Smooth muscle cell of the brain vasculature (primary cell): ENCODE measurements around the gene GDF2.

Source experiments
- DNase-seq: peaks from one replicate; pipeline ENCODE4 v3.0.0-alpha.2; 2012; ENCODE audit warnings: low read depth, low spot score

Gene GDF2

DNA sequence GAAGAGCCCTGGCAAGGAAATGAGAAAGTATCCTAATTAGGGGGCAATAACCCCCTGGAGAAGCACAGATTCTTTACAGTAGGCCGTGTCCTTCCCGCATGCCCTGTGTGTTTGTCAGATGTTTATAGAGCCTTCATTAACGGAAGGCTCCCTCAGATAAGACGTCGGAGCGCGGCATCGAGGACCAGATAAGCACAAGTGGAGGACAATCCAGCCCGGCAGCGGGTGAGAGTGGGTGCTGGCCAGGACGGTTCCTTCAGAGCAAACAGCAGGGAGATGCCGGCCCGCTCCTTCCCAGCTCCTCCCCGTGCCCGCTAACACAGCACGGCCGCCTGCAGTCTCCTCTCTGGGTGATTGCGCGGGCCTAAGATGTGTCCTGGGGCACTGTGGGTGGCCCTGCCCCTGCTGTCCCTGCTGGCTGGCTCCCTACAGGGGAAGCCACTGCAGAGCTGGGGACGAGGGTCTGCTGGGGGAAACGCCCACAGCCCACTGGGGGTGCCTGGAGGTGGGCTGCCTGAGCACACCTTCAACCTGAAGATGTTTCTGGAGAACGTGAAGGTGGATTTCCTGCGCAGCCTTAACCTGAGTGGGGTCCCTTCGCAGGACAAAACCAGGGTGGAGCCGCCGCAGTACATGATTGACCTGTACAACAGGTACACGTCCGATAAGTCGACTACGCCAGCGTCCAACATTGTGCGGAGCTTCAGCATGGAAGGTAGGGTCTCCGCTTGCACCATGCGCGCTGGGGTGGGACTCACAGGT is at the start of gene GDF2:
Gene GDF2, plus strand, starts transcription at position 155 of the 762 bp plus-strand sequence. Its CDS starts 215 bp downstream, at position 370.
- DNase-seq: no peak

DNA sequence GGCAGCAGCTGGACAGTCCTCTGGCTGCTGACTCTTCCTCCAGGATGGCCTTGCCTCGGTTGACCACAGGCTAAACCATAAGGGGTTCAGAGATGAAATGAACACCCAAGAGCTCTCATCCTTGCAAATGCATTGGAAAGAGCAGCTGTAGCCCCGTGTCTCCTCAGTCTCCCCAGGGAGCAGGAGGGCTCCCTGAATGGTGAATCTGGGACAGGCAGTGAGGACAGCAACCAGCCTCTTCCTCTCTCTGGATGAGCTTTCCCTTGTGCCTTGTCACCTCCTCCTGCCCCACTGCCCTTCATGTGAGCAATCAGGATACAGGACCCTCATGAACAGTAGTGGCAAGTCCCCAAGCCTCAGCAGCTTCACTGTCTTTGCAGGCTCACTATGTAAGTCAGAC is 46.2 kb upstream of the GDF2 start:
- DNase-seq: no peak

DNA sequence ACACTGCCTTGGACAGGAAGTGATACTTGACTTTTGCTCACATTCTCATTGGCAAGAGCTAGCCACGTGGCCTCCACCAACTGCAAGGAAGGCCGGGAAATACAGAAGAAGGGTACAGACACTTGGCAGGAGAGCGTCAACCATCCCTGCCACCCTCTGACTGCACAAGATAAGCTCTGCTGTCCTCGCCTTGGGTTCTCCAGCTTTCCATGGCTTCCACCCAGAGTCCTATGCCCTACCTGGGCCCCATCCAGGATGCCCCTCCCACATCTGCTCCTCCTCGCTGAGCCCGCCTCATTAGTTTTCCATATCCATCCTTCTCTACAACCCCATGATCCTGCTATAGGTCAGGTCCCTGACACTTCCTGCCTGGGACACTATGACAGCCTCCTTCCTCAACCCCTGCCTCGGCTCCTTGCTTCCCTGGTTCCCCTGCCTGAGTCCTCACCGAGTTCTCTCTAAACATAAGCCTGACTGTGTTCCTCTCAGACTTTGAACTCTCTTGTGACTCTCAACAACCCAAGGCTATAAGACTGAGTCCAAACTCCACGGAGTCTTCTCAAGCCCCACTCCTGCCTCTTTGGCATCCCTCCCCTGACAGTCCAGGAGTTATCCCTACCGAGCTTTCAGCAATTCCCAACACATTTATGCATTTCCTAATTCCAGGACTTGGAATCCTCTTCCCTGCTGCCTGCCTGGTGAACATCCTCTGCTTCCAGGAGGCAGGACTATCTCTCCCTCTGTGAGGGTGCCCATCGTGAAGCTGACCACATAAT is 45.5 kb upstream of the GDF2 start:
- no peak for DNase-seq

DNA sequence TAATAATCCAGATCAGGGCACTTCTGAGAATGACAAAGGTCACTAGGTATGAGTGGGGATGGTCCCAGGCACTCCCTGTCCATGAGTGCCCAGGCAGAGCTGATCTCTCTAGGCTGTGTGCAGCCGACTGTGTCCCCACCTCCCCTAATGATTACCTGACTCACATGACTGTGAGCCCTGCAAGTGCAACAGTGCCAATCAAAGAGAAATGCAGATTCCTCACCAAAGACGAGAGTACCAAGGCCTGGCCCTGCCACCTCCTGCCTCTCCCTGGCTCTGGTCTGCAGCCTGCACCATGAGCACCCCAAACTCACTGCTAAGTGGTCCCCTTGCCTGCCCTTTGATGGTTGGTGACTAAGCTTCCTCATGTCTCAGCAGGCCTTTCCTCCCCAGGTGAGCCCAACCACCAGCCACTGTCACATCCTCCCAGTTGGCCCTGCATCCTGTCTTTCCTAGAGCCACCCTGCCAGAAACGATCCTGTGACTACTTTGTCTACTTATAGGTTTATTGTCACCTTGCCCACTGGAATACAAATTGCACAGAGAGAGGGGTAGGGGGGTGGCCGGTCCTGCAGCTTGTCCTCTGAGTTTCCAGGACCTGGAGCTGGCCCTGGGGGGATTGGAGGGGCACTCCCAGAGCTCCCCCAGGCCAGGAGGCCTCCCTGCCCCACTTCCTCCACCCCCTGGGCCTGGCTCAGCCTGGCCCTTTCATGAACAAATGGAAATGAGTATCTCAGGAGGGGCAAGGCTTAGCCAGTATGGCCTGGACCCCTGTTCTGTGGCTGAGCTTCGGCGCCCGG is 44.7 kb upstream of the GDF2 start:
- DNase-seq: no peak

DNA sequence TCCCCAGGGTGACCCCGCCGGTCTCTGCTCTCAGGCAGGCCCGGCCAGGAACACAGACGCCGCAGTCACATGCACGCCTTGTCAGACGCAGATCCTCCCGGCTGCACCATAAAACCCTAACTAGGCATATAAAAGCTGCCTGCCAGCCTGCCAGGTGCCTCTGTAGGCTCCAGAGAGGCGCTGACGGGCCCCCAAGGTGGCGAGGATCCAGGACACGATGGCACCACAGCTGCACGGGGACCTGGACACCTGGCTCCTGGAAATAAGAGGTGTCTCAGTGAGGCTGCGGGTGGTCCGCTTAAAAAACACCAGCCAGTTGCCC is 44.1 kb upstream of the GDF2 start:
- no peak for DNase-seq

DNA sequence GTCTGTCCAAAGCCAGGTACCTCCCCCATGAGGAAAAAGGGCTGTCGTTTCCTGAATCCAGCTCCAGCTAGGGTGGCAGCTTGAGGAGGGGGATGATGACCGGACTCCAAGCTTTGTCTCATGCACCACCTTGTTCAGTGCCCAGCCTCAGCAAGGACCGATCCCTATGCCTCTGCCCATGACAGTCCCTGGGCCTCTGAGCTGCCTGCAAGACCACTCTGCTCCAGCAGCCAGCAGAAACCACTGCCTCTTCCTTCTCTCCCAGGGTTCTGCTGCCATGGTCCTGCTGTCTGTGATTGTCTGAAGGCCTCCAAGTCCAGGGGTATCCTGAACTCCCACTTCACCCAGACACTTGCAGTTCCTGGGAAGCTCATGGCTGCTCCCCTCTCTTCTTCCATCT is 43.5 kb upstream of the GDF2 start:
- DNase-seq: no peak

DNA sequence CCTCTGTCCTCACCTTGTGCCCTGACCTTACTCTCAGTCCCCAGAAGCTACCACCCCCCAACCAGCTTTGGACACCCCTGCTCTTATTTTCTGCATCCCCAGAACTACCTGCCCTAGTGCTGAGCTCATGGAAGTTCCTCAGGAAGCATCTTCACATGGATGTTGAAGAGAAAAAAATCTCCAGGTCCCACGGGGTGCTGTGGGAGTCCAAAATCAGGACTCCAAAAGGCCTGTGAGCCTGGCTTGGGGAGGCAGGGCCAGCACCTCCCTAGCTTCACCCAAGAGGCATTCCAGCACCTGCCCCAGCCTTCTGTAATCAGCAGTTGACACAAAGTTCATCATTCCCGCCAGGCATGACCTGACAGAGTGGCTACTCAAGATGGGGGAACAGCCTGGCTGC is 43.0 kb upstream of the GDF2 start:
- no peak for DNase-seq

DNA sequence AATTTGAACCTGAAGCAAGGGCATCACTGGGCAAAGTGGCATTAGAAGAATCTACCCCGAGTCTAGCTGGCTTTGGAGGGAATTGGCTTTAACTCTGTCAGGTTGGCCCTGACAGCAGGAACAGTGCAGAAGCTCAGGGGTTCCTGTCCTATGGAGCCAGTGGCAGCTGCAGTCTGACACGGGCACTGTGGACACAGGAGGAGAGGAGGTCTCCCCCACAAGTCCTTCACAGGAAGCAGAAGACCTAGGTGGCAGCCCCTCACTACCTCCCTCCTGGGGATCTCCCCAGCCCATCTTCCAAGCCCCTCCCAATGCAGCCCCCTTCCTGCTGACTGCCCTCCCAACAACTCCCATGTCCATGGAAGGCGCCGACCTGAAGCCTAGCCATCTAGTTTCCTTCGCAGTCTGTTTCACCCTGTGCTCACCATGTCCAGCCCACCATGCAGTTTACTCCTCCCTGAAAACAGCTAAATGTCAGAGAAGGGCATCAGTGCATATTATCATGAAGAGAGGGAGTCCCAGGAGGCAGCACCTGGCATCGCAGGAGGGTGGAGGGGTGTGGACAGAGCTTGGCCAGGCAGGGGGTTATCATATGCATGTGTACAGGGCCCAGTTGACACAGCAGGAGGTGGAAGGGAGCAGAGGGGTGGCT is 40.1 kb upstream of the GDF2 start:
- DNase-seq: no peak

DNA sequence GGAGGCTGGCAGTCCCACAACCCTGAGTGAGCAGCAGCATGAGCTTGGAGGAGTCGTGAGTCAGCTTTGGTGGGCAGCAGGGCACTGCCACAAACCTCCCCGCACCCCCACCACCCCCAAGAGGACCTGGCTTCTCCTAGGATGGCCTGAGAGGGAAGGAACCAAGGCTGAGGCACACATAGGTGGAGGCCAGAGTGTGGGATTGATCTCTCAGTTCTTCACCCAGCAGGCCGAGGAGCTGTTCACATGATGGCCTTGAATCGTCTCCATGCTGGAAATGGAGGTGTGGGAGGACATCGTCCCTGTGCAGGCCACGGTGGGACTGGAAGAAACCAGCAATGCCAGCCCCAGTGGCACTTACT is 39.6 kb upstream of the GDF2 start:
- no peak for DNase-seq

DNA sequence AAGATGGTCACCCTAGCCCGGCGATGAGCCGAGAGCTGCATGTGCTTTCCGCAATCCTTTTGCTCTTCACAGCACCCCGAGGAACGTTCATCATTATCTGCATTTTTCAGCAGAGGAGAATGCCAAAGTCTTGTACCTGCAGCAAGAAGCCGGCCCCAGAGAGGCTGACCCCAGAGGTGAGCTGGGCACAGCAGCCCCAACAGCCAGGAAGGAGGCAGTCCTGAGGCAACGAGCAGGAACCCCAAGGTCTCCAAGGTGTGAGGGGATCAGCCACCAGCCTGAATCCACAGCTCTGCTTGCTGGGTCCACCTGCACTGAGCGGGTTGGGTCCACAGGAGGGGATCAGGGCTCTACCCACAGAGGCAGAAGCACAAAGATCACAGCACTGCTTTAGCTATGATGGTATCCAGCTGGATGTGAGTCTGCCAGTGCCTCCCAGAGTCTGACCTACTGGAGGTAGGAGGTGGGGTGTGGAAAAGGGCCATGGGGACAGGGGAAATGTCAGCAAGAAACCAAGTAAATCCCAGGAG is 39.1 kb upstream of the GDF2 start:
- no peak for DNase-seq

DNA sequence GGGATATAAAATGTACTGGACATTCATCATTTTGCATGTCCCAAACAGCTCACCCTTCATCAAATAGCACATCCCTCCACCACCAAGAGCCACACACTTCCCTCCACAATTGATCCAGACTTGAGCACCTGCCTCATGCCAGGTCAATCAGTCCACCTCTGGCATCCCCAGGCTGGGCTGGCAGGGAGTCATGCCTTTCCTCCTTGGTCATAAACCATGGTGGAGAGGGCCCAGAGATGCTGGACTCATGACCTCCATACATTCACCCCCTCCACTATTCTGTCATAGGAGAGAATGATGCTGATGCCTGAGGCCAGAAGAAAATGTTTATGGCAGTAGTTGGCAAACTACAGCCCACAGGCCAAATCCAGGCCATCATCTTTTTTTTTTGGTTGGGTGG is 38.4 kb upstream of the GDF2 start:
- no peak for DNase-seq

DNA sequence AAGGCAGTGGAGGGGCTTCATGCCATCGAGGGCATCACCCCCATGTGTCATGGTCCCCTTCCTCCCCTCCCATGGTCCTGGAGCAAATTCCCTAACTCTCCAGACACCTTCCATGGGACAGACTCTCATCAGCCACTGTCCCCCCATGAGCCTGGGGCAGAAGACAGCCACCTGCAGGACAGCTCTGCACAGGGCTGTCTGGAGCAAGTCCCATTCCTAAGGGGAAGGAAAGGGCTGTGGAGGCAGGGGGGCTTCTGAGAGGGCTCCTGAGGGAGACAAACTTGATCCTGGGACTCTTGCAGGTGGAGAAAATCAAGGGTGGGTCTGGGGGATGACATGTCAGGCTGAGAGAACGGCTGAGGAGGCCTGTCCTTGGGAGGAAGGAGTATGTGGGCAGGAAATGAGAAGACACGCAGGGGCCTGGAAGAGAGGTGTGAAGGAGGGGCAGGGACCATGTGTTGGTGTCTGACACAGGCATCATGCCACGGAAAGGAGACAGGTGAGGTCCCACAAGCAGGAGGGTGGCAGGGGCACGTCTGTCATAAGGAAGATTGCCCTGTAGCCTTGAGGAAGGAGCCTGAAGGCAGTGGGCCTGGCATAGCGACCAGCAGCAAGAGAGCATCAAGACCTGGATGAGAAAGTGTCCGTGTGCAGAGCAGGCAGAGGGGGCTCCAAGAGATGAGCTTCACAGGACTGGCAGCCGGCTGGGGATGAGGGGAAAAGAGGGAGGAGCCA is 36.7 kb upstream of the GDF2 start:
- no peak for DNase-seq

DNA sequence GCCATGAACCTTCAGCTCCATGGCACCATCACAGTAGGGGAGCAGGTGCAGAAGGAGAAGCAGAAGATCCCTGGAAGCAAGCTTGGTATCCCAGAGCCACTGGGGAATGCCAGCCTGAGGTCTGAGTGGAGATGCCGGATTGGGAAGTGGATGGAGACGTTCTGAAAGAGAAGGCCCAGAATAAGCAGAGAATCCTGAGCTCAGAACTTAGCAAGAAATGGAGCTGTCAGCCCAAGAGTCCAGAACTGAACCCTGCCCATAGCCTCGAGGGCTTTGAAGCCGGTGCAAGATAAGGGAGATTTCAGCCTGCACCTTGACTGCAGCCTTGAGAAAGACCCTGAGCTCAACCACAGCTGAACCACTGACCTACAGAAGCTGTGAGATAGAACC is 36.1 kb upstream of the GDF2 start:
- no peak for DNase-seq

DNA sequence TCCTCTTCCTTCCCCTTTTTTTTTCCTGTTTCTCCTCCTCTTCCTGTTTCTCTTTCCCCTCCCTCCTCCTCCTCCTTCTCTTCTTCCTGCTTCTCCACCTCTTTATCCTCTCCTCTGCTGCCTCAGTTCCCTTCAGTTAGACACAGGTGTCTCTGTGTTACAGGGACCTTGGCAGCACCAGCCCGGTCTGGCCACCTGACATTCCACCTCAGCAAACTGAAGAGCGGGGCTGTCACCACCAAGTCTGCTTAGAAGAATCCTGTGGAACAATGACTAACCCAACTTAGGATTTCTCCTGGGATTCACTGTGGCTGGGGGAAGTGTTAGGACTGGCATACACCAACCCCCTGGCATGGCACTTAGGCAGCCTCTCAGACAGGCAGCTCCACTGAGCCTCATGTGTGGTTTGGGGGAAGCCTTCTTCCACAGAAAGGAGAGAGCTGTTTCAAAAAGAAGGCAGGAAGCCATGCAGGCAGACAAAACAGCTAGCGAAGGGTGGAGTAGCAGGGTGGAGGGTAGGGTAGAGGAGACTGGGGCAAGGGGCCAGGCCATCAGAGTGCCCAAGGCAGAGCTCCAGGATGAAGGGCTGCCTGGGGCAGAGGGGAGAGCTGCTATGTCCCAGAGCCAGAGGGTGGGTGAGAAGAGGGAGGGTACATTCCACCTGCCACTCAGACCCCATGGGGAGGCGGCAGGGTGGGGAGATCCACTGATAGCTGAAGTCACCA is 35.5 kb upstream of the GDF2 start:
- no peak for DNase-seq

DNA sequence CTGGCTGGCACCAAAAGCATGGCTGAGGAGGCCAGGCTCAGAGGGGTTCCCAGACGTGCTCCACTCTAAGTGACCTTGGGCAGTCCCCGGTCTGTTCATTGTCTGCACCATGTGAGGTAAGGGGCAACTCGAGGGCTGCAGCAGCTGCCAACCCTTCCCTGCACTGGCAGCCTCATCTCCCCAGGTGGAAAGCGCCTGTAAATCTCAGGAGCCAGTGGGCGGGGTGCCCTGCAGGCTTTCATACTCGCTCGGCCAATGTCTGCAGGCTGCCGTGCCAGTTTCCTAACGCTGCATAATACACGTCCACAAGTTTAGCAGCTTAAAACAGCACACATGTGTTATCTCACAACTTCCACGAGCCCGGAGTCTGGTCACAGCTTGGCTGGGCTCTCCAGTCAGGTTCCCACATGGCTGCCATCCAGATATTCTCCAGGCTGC is 34.9 kb upstream of the GDF2 start:
- DNase-seq: no peak

DNA sequence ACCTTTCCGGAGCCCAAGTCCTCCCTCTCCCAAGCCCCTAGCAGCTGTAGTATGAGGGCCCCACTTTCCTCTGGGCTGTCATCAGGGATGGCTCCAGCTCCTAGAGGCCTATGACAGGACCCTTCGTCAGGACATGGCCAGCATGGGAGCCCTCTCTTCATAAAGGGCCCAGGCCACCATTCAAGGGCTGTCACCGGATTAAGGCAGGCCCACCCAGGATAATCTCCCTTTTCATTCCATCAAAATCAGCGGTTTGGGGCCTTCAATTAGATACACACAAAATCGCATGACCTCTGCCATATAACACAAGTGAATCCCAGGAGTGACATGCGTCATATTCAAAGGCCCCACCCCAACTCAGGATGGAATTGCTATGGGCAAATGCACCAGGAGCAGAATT is 34.4 kb upstream of the GDF2 start:
- DNase-seq: no peak

DNA sequence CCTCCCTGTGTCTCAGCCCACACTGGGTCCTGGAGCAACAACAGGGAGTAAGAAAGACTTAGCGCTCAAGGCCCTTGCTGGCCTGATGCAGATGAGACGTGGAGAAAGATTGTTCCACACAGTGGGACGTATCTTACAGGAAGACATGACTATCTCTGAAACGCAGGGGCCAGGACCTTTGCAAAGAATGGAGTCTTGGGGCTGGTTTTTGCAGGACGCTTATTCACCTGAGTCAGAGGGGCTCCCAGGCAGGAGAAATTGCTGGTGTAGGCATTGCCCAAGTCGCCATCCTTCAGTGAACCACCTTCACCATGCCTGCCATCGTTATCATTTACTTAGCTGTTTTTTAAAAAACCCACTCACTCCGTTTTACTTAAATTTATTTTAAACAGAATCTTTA is 34.0 kb upstream of the GDF2 start:
- DNase-seq: no peak

DNA sequence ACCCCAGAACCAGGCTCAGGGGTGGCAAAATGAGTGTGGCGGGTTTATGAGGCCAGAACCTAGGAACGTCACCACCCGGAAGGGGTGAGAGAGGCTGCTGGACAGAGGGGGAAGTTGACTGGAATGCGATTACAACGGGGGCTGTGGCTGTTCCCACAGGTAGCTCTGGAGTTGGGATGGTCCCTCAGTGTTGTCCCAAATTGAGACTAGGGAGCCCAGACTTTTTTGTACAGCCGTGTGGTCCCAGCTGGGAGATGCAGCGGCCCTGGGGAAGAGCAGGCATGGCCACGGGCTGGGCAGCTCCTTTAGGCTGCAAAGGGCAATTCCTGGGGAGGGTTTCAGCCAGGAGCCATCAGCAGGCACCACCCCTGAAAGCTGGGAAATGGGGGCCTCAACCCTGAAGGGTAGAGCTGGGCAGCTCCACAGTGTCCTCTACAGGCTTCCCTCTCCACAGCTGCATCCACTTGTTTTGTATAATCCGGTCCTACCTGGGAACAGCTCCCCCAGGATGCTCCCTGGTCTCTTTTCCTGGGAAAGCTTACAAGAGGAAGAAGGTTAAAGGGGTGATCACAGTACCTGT is 33.2 kb upstream of the GDF2 start:
- DNase-seq: no peak

DNA sequence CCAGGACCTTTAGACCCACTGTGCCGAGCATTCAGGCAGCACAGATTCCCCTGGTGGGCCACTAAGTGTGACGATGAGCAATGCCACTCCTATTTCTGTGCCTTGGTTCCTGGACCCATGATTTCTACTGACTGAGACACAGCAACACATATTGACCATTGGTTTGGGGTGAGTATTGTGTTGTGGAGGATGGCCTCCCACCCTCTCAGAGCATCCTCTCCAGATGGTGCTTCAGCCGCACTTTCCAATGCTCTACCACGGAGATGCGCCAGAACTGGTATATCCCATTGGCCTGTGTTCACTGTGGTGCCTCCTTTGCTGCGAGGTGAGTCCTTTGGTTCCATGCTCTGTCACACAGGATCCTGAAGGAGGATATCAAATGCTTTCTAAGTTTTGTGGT is 32.3 kb upstream of the GDF2 start:
- DNase-seq: no peak

DNA sequence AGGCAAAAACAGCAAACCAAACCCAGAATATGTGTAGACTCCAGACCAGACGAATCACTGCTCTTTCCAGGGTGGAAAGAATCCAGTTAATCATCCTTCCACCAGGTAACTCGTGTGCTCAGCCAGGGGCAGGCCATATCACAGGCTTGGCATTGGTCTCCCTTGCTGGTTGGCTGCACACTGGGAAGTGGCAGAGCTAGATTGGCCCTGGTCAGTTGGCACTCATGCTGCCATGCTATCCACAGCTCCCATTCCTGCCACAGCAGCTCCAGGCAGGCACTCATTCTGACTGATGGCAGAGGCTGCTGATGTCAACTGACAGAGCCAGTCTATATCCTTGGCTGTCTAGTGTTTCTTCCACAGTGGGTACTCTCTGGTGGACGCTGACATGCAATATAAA is 31.9 kb upstream of the GDF2 start:
- DNase-seq: no peak
